ENCODE results near the gene TFPI.

GRCh38 chr2:187569571-187569970 is 15.3 kb upstream of the TFPI start:
- TF ChIP-seq POLR2A (IDR thresholded peaks at IDR 0.05) (no peak), CTCF (IDR thresholded peaks at IDR 0.05) (no peak)
